Psoas muscle (tissue), 8 donors: ENCODE measurements around the gene GABPB2. TPM values are rescaled to one million over a fixed set of nuclear protein-coding genes. Genes with fewer than 3 reads are reported as not detected.

Experiments
- ATAC-seq, 4 donors: fragments of 200-7000 bp; cut with Tn5 transposase; one replicate each; pipeline ENCODE4 v1.9.1; 2020; ENCODE audit warnings: moderate library complexity in 3 of 4, mild to moderate bottlenecking in 2 of 4
- DNase-seq, 2 donors: peaks; one replicate each; pipeline ENCODE4 v3.0.0-alpha.2; 2020
- H3K27ac ChIP-seq: fragments of 200-600 bp; one replicate; pipeline ENCODE4 v1.8.0; 2022
- H3K27me3 ChIP-seq, 3 donors: fragments of 200-600 bp in 1 of 3; one replicate each; pipeline versions ENCODE4 v1.6.1 to v1.8.0; 2013 to 2022; ENCODE audit warnings: low read length in 2 of 3, mild to moderate bottlenecking in 2 of 3, moderate library complexity in 1 of 3; ENCODE audit not compliant: insufficient read depth in 3 of 3
- H3K36me3 ChIP-seq, 2 donors: fragments of 200-600 bp in 1 of 2; one replicate each; pipeline versions ENCODE4 v1.6.1 to v1.8.0; 2013 to 2022; ENCODE audit warnings: low read depth in 1 of 2, mild to moderate bottlenecking in 1 of 2, moderate library complexity in 1 of 2; ENCODE audit not compliant: insufficient read depth in 1 of 2
- H3K4me1 ChIP-seq: fragments of 200-600 bp; one replicate; pipeline ENCODE4 v1.8.0; 2022
- H3K4me3 ChIP-seq: fragments of 200-600 bp; one replicate; pipeline ENCODE4 v1.8.0; 2022; ENCODE audit warnings: mild to moderate bottlenecking
- H3K9me3 ChIP-seq: fragments of 200-600 bp; one replicate; pipeline ENCODE4 v1.8.0; 2022
- whole genome bisulfite sequencing, 3 donors: extraction: QIAGEN DNeasy Blood & Tissue Kit; methylation state at CpG; one replicate each; pipeline versions ENCODE4 v1.1.6 to v1.1.7; 2013; 5-methylcytosine and 5-hydroxymethylcytosine counted together
- intact Hi-C, 2 donors: fragments of 100-400 bp; cut with DNase I; formaldehyde crosslinking; loops; one replicate each; pipeline versions ENCODE4 v1.11.0 to v1.14.2; 2022
- long read RNA-seq, 2 donors: library from polyadenylated mRNA; unstranded; transcript quantifications; one replicate each; pipeline ENCODE4 v2.0.0, GENCODE V29; 2021
- polyA plus RNA-seq, 3 donors: library from polyadenylated mRNA; stranded (reverse); fragments of 200-250 nt; gene quantifications; one replicate each; pipeline ENCODE4 v1.2.3, GENCODE V29; 2013
- total RNA-seq, 4 donors: library from RNA; stranded (reverse); fragmentation: NEBNext Ultra II Directional in 2 of 4; extraction: Animal tissue kit (Norgen Biotek cat#: 25700) in 2 of 4; gene quantifications; one replicate each; pipeline versions ENCODE4 v1.2.1 to v1.2.4, GENCODE V29; 2021 to 2023
- TF ChIP-seq, protein P1 (sequence below): fragments of 200-600 bp; IDR thresholded peaks from one replicate; pipeline ENCODE4 v1.8.0; 2022; ENCODE audit warnings: antibody characterized with exemption
- donor health status: healthy with polysubstance abuse.
- donor health status: DM: no; HTN: no; CAD: no; lungs with moderate emphysema.
- donor health status: Bipolar disorder and iron deficiency.
- donor health status: healthy.
- donor health status: DM: yes; HTN: yes; CAD: no.
- donor health status: DM: no; HTN: no; CAD: no.
- donor health status: DM: no; HTN: no; CAD: no.
- donor health status: DM: yes; HTN: yes; CAD: no.

Gene GABPB2
- total RNA-seq (10 to 100 TPM in 2 of 4 donors, 1 to 10 TPM in 2; 8.2 to 15.9 (median 9.7) TPM), polyA plus RNA-seq (1 to 10 TPM; 2.6 to 7.0 (median 3.6) TPM)
- long read RNA-seq, donor 1, partial matches to known transcripts, result 0 of 3 reads
- long read RNA-seq, donor 1, other reads (novel, unspliced or antisense), result 3 of 3 reads
- long read RNA-seq, donor 2, full-length matches to known transcripts, result 1 of 2 reads
- long read RNA-seq, donor 2, partial matches to known transcripts, result 0 of 2 reads
- long read RNA-seq, donor 2, other reads (novel, unspliced or antisense), result 1 of 2 reads

DNA sequence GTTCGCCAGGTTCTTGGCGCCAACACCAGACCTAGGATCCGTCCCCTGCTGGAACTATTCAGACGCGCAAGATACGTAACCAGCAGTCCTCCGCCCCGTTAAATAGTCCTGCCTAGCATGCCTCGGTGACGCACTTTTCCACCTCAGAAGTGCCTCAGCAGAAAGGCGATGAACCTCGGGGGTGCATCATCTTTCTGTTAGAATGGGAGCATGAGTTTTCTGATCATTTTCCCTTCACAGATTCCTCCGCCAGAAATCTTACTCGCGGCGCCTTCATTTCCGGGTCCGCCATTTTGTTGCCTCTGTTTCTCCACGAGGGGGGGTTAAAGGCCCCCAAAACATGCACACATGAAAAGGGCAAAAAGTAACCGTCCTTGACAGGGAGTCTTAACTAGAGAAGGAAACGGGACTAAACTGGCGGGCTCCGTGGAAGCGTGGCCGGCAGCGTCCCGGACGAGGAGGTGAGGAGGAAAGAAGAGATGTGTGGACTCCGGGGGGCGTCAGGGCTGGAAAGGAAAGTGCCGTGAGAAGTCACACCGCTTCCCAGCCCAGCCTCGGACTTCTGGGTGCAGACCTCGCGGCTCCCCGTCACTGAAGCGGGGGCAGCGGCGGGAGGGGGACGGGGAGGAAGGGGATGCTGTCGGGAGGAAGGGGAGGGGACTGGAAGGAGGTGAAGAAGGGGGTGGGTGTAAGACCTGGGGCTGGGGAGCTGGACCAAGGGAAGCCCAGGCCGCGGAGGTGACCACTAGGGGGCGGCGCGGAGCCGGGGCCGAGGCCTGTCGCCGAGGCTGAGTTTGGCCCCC lies at the start of gene GABPB2:
Gene GABPB2, plus strand, starts transcription at position 288 of the 803 bp plus-strand sequence. CDS start 17,429 bp downstream, outside the sequence.
- Histone ChIP-seq H3K27me3 (no peaks in the 10 kb centered on the region), H3K36me3 (peaks cover 0 to 20% of the 10 kb centered on the region in 2 donors), H3K4me3 (peak within 1 kb of the TSS; percentile 75), H3K27ac (peak within 1 kb of the TSS; percentile 99), H3K4me1 (peaks cover 18% of the 10 kb centered on the region), H3K9me3 (no peaks in the 10 kb centered on the region)
- 0 to 1% (median 1%) methylated on average over 48 to 50 of the region's 50 CpGs for WGBS, 3 donors
- TF ChIP-seq, protein P1, sequence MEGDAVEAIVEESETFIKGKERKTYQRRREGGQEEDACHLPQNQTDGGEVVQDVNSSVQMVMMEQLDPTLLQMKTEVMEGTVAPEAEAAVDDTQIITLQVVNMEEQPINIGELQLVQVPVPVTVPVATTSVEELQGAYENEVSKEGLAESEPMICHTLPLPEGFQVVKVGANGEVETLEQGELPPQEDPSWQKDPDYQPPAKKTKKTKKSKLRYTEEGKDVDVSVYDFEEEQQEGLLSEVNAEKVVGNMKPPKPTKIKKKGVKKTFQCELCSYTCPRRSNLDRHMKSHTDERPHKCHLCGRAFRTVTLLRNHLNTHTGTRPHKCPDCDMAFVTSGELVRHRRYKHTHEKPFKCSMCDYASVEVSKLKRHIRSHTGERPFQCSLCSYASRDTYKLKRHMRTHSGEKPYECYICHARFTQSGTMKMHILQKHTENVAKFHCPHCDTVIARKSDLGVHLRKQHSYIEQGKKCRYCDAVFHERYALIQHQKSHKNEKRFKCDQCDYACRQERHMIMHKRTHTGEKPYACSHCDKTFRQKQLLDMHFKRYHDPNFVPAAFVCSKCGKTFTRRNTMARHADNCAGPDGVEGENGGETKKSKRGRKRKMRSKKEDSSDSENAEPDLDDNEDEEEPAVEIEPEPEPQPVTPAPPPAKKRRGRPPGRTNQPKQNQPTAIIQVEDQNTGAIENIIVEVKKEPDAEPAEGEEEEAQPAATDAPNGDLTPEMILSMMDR, result peak; percentile 92
- ATAC-seq (peak; percentile 91 to 94 (median 92)), DNase-seq (peak; percentile 93 to 96)
- intact Hi-C loops, result loop anchor here in 1 of 2 donors (5.0 kb wide), 1 partner anchor 57 kb away; no protein-coding TSS in a partner anchor

- peaks cover 30% of the 10 kb centered on the region for H3K4me1 ChIP-seq
- no peaks in the 10 kb centered on the region for H3K9me3 ChIP-seq
- WGBS, 3 donors, result 18 to 30% (median 27%) methylated on average over 6 of the region's 6 CpGs
- H3K4me3 ChIP-seq, result no peak overlapping the region
- TF ChIP-seq, protein P1, result peak; percentile 73
- peaks cover 8 to 57% of the 10 kb centered on the region in 2 donors for H3K36me3 ChIP-seq
- no peaks in the 10 kb centered on the region for H3K27me3 ChIP-seq
- peak; percentile 77 to 89 for DNase-seq
- peak overlapping the region; percentile 92 for H3K27ac ChIP-seq
- ATAC-seq, result peak; percentile 83 to 96 (median 86)
- intact Hi-C loops, result loop anchor here (5.0 kb wide), 3 partner anchors 33 to 133 kb away; partner anchors contain the start of genes TNFAIP8L2 (in 2 of the 2), CDC42SE1 (in 1 of the 2) and MLLT11 (in 1 of the 2)
Observed at GRCh38 chr1:151024540-151025146, 45.9 kb upstream of the GABPB2 start.

DNA sequence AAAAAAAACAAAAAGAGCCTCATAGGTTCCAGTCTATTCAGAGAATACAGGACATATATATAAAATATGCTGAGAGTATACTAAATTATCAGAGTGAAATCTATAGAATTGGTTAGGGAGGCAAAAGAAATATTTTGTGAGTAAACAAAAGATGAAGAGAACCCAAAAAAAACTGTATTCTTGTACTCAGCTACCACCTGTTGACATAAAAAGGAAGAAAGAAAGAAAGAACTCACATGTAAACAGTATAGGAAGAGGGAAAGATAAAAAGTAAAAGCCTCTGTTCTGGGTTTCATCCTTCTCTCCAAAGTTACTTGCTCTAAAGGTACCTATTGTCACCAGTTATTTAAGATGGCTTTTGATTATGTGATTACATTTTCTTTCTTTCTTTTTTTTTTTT lies 44.1 kb upstream of the GABPB2 start:
- H3K36me3 ChIP-seq, result peaks cover 15 to 63% of the 10 kb centered on the region in 2 donors
- H3K27ac ChIP-seq, result no peak overlapping the region
- H3K9me3 ChIP-seq, result no peaks in the 10 kb centered on the region
- no peak overlapping the region for H3K4me3 ChIP-seq
- ATAC-seq (no peak), DNase-seq (no peak)
- intact Hi-C loops, result loop anchor here (5.0 kb wide), 2 partner anchors 36 to 131 kb away; partner anchors contain the start of genes TNFAIP8L2 (in 2 of the 2) and MLLT11 (in 1 of the 2)
- TF ChIP-seq, protein P1, result no peak
- H3K4me1 ChIP-seq, result peaks cover 30% of the 10 kb centered on the region
- no peaks in the 10 kb centered on the region for H3K27me3 ChIP-seq

DNA sequence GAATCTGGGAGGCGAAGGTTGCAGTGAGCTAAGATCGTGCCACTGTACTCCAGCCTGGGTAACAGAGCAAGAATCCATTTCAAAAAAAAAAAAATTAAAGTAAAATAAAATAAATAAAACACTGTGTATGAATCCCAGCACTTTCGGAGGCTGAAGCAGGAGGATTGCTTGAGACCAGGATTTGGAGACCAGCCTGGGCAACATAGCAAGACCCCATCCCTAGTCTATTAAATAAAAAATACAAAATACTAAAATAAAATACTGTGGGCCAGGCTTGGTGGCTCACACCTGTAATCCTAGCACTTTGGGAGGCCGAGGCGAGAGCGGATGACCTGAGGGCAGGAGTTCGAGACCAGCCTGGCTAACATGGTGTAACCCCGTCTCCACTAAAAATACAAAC lies 38.4 kb upstream of the GABPB2 start:
- no peak overlapping the region for H3K4me3 ChIP-seq
- no peak for ATAC-seq
- peaks cover 14 to 79% of the 10 kb centered on the region in 2 donors for H3K36me3 ChIP-seq
- no peak for DNase-seq
- H3K27me3 ChIP-seq, result no peaks in the 10 kb centered on the region
- TF ChIP-seq, protein P1, result no peak
- no peaks in the 10 kb centered on the region for H3K9me3 ChIP-seq
- intact Hi-C loops, result no loop called here
- no peak overlapping the region for H3K27ac ChIP-seq
- peaks cover under 1% of the 10 kb centered on the region for H3K4me1 ChIP-seq
- 98 to 99% (median 98%) methylated on average over 8 of the region's 8 CpGs for WGBS, 3 donors
